GM12878 (cell line): ENCODE measurements around the gene TRRAP. TPM values are rescaled to one million over a fixed set of nuclear protein-coding genes. Genes with fewer than 3 reads are reported as not detected.

ENCODE experiments used
- BACH1 ChIP-seq: fragments of 450-650 bp; IDR thresholded peaks from 2 replicates; pipeline ENCODE4 v1.6.1; 2017; ENCODE audit warnings: mild to moderate bottlenecking, borderline replicate concordance
- BHLHE40 ChIP-seq, 2 experiments: fragments of 450-650 bp in 1 of 2; IDR thresholded peaks; 2 replicates each; pipeline ENCODE4 v1.6.1; 2011 to 2017; ENCODE audit warnings: low read depth in 2 of 2, borderline replicate concordance in 1 of 2, improper control_type of control experiment in 1 of 2, low read length in 1 of 2, mild to moderate bottlenecking in 1 of 2
- CBX5 ChIP-seq: sonication (generic); IDR thresholded peaks from 2 replicates; pipeline ENCODE4 v1.6.1; 2016; ENCODE audit warnings: low read depth, moderate library complexity, mild to moderate bottlenecking, inconsistent platforms
- ESRRA ChIP-seq: IDR thresholded peaks from 2 replicates; pipeline ENCODE4 v1.6.1; 2012; ENCODE audit warnings: mild to moderate bottlenecking, low read length, improper control_type of control experiment
- EZH2 ChIP-seq: IDR thresholded peaks from 2 replicates; pipeline ENCODE4 v1.6.1; 2012; ENCODE audit warnings: low read depth, mild to moderate bottlenecking, control low read depth, inconsistent platforms, low read length, borderline replicate concordance; ENCODE audit not compliant: control insufficient read depth
- IKZF2 ChIP-seq, 2 experiments: fragments of 450-650 bp; IDR thresholded peaks; 2 replicates each; pipeline ENCODE4 v1.6.1; 2017; ENCODE audit warnings: mild to moderate bottlenecking in 2 of 2, moderate library complexity in 2 of 2
- KAT2A ChIP-seq: conservative IDR thresholded peaks from 2 replicates; pipeline ENCODE4 v1.6.1; 2011; ENCODE audit warnings: low read depth, low read length; ENCODE audit not compliant: control insufficient read depth
- MTA2 ChIP-seq: fragments of 450-650 bp; IDR thresholded peaks from 2 replicates; pipeline ENCODE4 v1.6.1; 2016; ENCODE audit warnings: low read depth, mild to moderate bottlenecking, moderate library complexity
- MXI1 ChIP-seq: fragments of 150-350 bp; IDR thresholded peaks from 2 replicates; pipeline ENCODE4 v1.6.1; 2011; ENCODE audit warnings: low read depth, mild to moderate bottlenecking, inconsistent platforms, low read length, improper control_type of control experiment
- RUNX3 ChIP-seq: IDR thresholded peaks from 2 replicates; pipeline ENCODE4 v1.6.1; 2012; ENCODE audit warnings: low read length, inconsistent platforms
- SMAD1 ChIP-seq: fragments of 450-650 bp; IDR thresholded peaks from 2 replicates; pipeline ENCODE4 v1.6.1; 2018; ENCODE audit warnings: mild to moderate bottlenecking, low read depth; ENCODE audit not compliant: partially characterized antibody
- SPI1 ChIP-seq: IDR thresholded peaks from 2 replicates; pipeline ENCODE4 v1.6.1; 2011; ENCODE audit warnings: low read depth, mild to moderate bottlenecking, low read length, moderate library complexity, borderline replicate concordance; ENCODE audit not compliant: insufficient read depth
- SUPT20H ChIP-seq: IDR thresholded peaks from 2 replicates; pipeline ENCODE4 v1.6.1; 2011; ENCODE audit warnings: low read depth, mild to moderate bottlenecking, low read length, moderate library complexity, borderline replicate concordance; ENCODE audit not compliant: control insufficient read depth
- ZNF217 ChIP-seq: fragments of 450-650 bp; IDR thresholded peaks from 2 replicates; pipeline ENCODE4 v1.6.1; 2017; ENCODE audit warnings: antibody characterized with exemption, mild to moderate bottlenecking
- polyA plus RNA-seq, 11 experiments: library from polyadenylated mRNA; depleted of rRNA in 4 of 11; unstranded in 6 of 11; stranded (reverse) in 5 of 11; fragments of >200 nt; fragmentation: Nextera tagmentation in 4 of 11; fragmentation: Illumina TruSeq in 1 of 11; extraction: Ambion mirVana in 4 of 11; extraction: Trizol in 1 of 11; gene quantifications; 1 replicate in 1 of 11; 2 replicates in 10 of 11; pipeline versions ENCODE4 v1.2.1 to v1.2.3, GENCODE V29; 2011 to 2016; ENCODE audit warnings: inconsistent platforms in 2 of 11, missing spikeins in 2 of 11, low read depth in 1 of 11
- total RNA-seq, 4 experiments: library from RNA; depleted of rRNA in 3 of 4; stranded (reverse); fragments of >200 nt in 3 of 4; fragmentation: Illumina TruSeq in 1 of 4; extraction: Trizol in 1 of 4; gene quantifications; 2 replicates each; pipeline versions ENCODE4 v1.2.1 to v1.2.3, GENCODE V29; 2013 to 2021

TRRAP gene
- total and polyA plus RNA-seq, 10 of the 15 experiments (the other 5 are each of a cell fraction or from before 2014, with no cell fraction given) = 1.1 to 39.3 (median 8.5) TPM

GRCh38 chr7:99005776-99006175, 127.4 kb downstream of the TRRAP start (continued):
- no peak for TF ChIP-seq EZH2
- 0 out of 2 replicates have a peak, but pooled peaks have one; percentile 8 for TF ChIP-seq RUNX3
- 0 out of 2 replicates have a peak, but pooled peaks have one; percentile 49 for TF ChIP-seq CBX5
- TF ChIP-seq SPI1 = peak; percentile 89
- TF ChIP-seq ZNF217 = no peak
- TF ChIP-seq BACH1 = no peak
- no peak for TF ChIP-seq SMAD1
- TF ChIP-seq SUPT20H = no peak
- peak in 1 of 2 experiments; percentile 37; a peak in 1 of 4 replicates for TF ChIP-seq IKZF2 (IDR thresholded peaks at IDR 0.05)
- no peak for TF ChIP-seq BHLHE40 (IDR thresholded peaks at IDR 0.05; ENCODE audit: borderline replicate concordance in 1 of 2, low read depth in 2 of 2, low read length in 1 of 2)
- no peak for TF ChIP-seq ESRRA
- TF ChIP-seq KAT2A = no peak
- no peak for TF ChIP-seq MTA2
- TF ChIP-seq MXI1 = no peak
